Measurements from ENCODE around the gene FRRS1L. TPM values are rescaled to one million over a fixed set of nuclear protein-coding genes. Genes with fewer than 3 reads are reported as not detected.

FRRS1L gene
- total and polyA plus RNA-seq, 2 of the 4 experiments (the other 2 are of a cell fraction) = under 0.01 to 0.05 TPM

GRCh38 chr9:109113254-109113653, 53.8 kb downstream of the FRRS1L start:
- Histone ChIP-seq H2AK5ac (ENCODE audit: low read depth, low read length) (no peak overlapping the region), H2BK20ac (ENCODE audit: low read depth, low read length) (no peak overlapping the region), H3K4me1 (ENCODE audit: control insufficient read depth, insufficient read depth, low read length) (peaks cover 9% of the 10 kb centered on the region), H4K91ac (ENCODE audit: insufficient read depth, low read depth, low read length) (no peak overlapping the region), H3K18ac (ENCODE audit: low read depth, low read length) (no peak overlapping the region), H3K9me1 (ENCODE audit: insufficient read depth, low read length) (peaks cover 4% of the 10 kb centered on the region; the same call in 1 of the 2 replicates), H2BK15ac (ENCODE audit: low read depth, low read length) (no peak overlapping the region), H3K14ac (replicated peaks; ENCODE audit: low read depth, low read length) (no peak overlapping the region), H3K79me1 (ENCODE audit: low read depth in 1 of 2, low read length in 2 of 2) (peaks cover 0 to 35% of the 10 kb centered on the region in 2 experiments; a peak in 2 of 4 replicates), H3K27me3 (ENCODE audit: control insufficient read depth, insufficient read depth, low read length) (no peaks in the 10 kb centered on the region), H3K23ac (ENCODE audit: low read depth, low read length) (no peak overlapping the region), H4K20me1 (ENCODE audit: insufficient read depth, low read length) (peaks cover 28% of the 10 kb centered on the region), H3K27ac (ENCODE audit: insufficient read depth, low read length) (no peak overlapping the region), H2BK120ac (ENCODE audit: low read depth, low read length) (no peak overlapping the region), H4K5ac (ENCODE audit: low read depth, low read length) (no peak overlapping the region), H3K9ac (ENCODE audit: low read depth, low read length) (no peak overlapping the region), H3K9me3 (ENCODE audit: control insufficient read depth, insufficient read depth, low read length) (no peaks in the 10 kb centered on the region), H3K4ac (ENCODE audit: low read depth, low read length) (no peak overlapping the region), H4K8ac (ENCODE audit: low read depth in 2 of 2, low read length in 2 of 2) (no peak overlapping the region), H3K56ac (ENCODE audit: extremely low read depth, insufficient read depth, low read length) (no peak overlapping the region), H3K4me2 (ENCODE audit: low read depth, low read length) (no peak overlapping the region), H3K36me3 (ENCODE audit: control insufficient read depth, insufficient read depth, low read length) (no peaks in the 10 kb centered on the region), H2BK5ac (ENCODE audit: low read depth, low read length, poor library complexity, severe bottlenecking) (no peak overlapping the region), H2AFZ (replicated peaks; ENCODE audit: low read length, poor library complexity) (no peak overlapping the region), H3K4me3 (ENCODE audit: insufficient read depth, low read depth, low read length) (no peak overlapping the region), H2AK9ac (replicated peaks; ENCODE audit: low read depth, low read length, poor library complexity) (no peak overlapping the region)
- ChIA-PET POLR2A (ENCODE audit: unreplicated experiment) (no interaction called here), CTCF (no interaction called here)
- DNase-seq (no peak), ATAC-seq (ENCODE audit: low read depth) (no peak)
- intact Hi-C loops (cut with micrococcal nuclease) = loop anchor here (10.0 kb wide), 2 partner anchors 142 to 212 kb away; partner anchors contain the start of gene EPB41L4B
- dilution Hi-C loops (cut with HindIII; ENCODE audit: low sequenced_read_pairs, unreplicated experiment) = no loop called here
- no TSS peak for BruUV-seq (replicated peaks)
- TF ChIP-seq NFE2L2 (IDR thresholded peaks at IDR 0.05; ENCODE audit: low read depth, low read length) = no peak
- TF ChIP-seq ELK1 (IDR thresholded peaks at IDR 0.05; ENCODE audit: borderline replicate concordance, low read depth, low read length) = no peak
- TF ChIP-seq MXI1 (IDR thresholded peaks at IDR 0.05; ENCODE audit: borderline replicate concordance, low read depth, low read length) = no peak
- no peak for TF ChIP-seq POLR2A (IDR thresholded peaks at IDR 0.05; ENCODE audit: low read depth, low read length)
- TF ChIP-seq CTCF (conservative IDR thresholded peaks at IDR 0.05; ENCODE audit: low read depth, low read length) = no peak
- no peak for TF ChIP-seq RFX5 (IDR thresholded peaks at IDR 0.05; ENCODE audit: low read depth, low read length)
- TF ChIP-seq RCOR1 (IDR thresholded peaks at IDR 0.05; ENCODE audit: insufficient replicate concordance, low read length) = no peak
- TF ChIP-seq CEBPB (IDR thresholded peaks at IDR 0.05; ENCODE audit: low read depth, low read length) = no peak
- TF ChIP-seq MAZ (IDR thresholded peaks at IDR 0.05; ENCODE audit: borderline replicate concordance, low read depth, low read length) = no peak
- in situ Hi-C loops (cut with MboI; ENCODE audit: low sequenced_read_pairs) = no loop called here
- 38% methylated on average over 1 of the region's 3 CpGs; no CpG with 5 or more reads in 1 of the 2 experiments for WGBS, 2 experiments (ENCODE audit: extremely low coverage in 2 of 2, insufficient read length in 1 of 2)

Measured in IMR-90 (cell line).